Ramos (cell line): ENCODE results near the gene PPP2R5E.
"Not testable (repeated sequence)": the region's sequence is repeated elsewhere in the genome, so short reads cannot be mapped to it uniquely, and the experiment has no call there.

Experiments
- in situ Hi-C: fragments of 300-500 bp; cut with MboI; formaldehyde crosslinking; loops from one replicate; pipeline ENCODE4 v1.14.3; 2022; ENCODE audit warnings: low sequenced_read_pairs; ENCODE audit not compliant: unreplicated experiment

PPP2R5E gene

GRCh38 chr14:63523735-63524426 is 19.3 kb downstream of the PPP2R5E start:
- in situ Hi-C loops = no loop called here

GRCh38 chr14:63522511-63522910 is 20.7 kb downstream of the PPP2R5E start:
- in situ Hi-C loops = not testable (repeated sequence)

GRCh38 chr14:63517354-63517753 is 25.8 kb downstream of the PPP2R5E start:
- in situ Hi-C loops = no loop called here

GRCh38 chr14:63515240-63515639 is 27.9 kb downstream of the PPP2R5E start:
- in situ Hi-C loops = no loop called here

- in situ Hi-C loops = no loop called here
Observed at GRCh38 chr14:63513756-63514155, 29.4 kb downstream of the PPP2R5E start.

- in situ Hi-C loops = no loop called here
Observed at GRCh38 chr14:63512861-63513260, 30.3 kb downstream of the PPP2R5E start.

- in situ Hi-C loops = no loop called here
Observed at GRCh38 chr14:63510538-63510937, 32.6 kb downstream of the PPP2R5E start.

- in situ Hi-C loops = no loop called here
Observed at GRCh38 chr14:63508033-63508432, 35.1 kb downstream of the PPP2R5E start.

GRCh38 chr14:63504648-63505047 is 38.5 kb downstream of the PPP2R5E start:
- in situ Hi-C loops = no loop called here

- in situ Hi-C loops = no loop called here
Observed at GRCh38 chr14:63501429-63501828, 41.7 kb downstream of the PPP2R5E start.

- in situ Hi-C loops = no loop called here
Observed at GRCh38 chr14:63499701-63500250, 43.4 kb downstream of the PPP2R5E start.

GRCh38 chr14:63496837-63497400 is 46.3 kb downstream of the PPP2R5E start:
- in situ Hi-C loops = no loop called here

- in situ Hi-C loops = no loop called here
Observed at GRCh38 chr14:63493246-63493645, 49.9 kb downstream of the PPP2R5E start.

GRCh38 chr14:63492391-63492790 is 50.8 kb downstream of the PPP2R5E start:
- in situ Hi-C loops = no loop called here

- in situ Hi-C loops = no loop called here
Observed at GRCh38 chr14:63487724-63488123, 55.5 kb downstream of the PPP2R5E start.

GRCh38 chr14:63486738-63487137 is 56.4 kb downstream of the PPP2R5E start:
- in situ Hi-C loops = no loop called here

GRCh38 chr14:63483315-63483714 is 59.9 kb downstream of the PPP2R5E start:
- in situ Hi-C loops = no loop called here

- in situ Hi-C loops = no loop called here
Observed at GRCh38 chr14:63480599-63480998, 62.6 kb downstream of the PPP2R5E start.

- in situ Hi-C loops = no loop called here
Observed at GRCh38 chr14:63478437-63478852, 64.7 kb downstream of the PPP2R5E start.

- in situ Hi-C loops = no loop called here
Observed at GRCh38 chr14:63478010-63478409, 65.2 kb downstream of the PPP2R5E start.

GRCh38 chr14:63477556-63477955 is 65.6 kb downstream of the PPP2R5E start:
- in situ Hi-C loops = no loop called here

- in situ Hi-C loops = no loop called here
Observed at GRCh38 chr14:63475761-63476160, 67.4 kb downstream of the PPP2R5E start.
